Stromal cell of bone marrow (primary cell): Measurements from ENCODE around the gene SLC41A1.

Source experiments
- DNase-seq: peaks from one replicate; pipeline ENCODE4 v3.0.0-alpha.2; 2012; ENCODE audit warnings: low read depth

SLC41A1 gene

GRCh38 chr1:205822397-205822796 lies 9.4 kb upstream of the SLC41A1 start:
- no peak for DNase-seq

- no peak for DNase-seq
Observed at GRCh38 chr1:205817988-205818387, 5.0 kb upstream of the SLC41A1 start.

GRCh38 chr1:205817364-205817763 lies 4.4 kb upstream of the SLC41A1 start:
- no peak for DNase-seq

- peak; percentile 53 for DNase-seq
Observed at GRCh38 chr1:205813755-205814058, 709 bp upstream of the SLC41A1 start.

- peak; percentile 3 for DNase-seq
Observed at GRCh38 chr1:205812271-205812877, 624 bp downstream of the SLC41A1 start.

- peak; percentile 3 for DNase-seq
Observed at GRCh38 chr1:205811660-205812059, 1.3 kb downstream of the SLC41A1 start.

GRCh38 chr1:205810448-205811157 lies 2.4 kb downstream of the SLC41A1 start:
- DNase-seq, result no peak

GRCh38 chr1:205809942-205810345 lies 3.1 kb downstream of the SLC41A1 start:
- no peak for DNase-seq

GRCh38 chr1:205809469-205809868 lies 3.5 kb downstream of the SLC41A1 start:
- no peak for DNase-seq

- no peak for DNase-seq
Observed at GRCh38 chr1:205805082-205805711, 7.8 kb downstream of the SLC41A1 start.

GRCh38 chr1:205804605-205805004 lies 8.4 kb downstream of the SLC41A1 start:
- DNase-seq, result no peak

- no peak for DNase-seq
Observed at GRCh38 chr1:205803986-205804385, 9.0 kb downstream of the SLC41A1 start.

- no peak for DNase-seq
Observed at GRCh38 chr1:205802060-205802459, 10.9 kb downstream of the SLC41A1 start.

GRCh38 chr1:205800981-205801703 lies 11.9 kb downstream of the SLC41A1 start:
- DNase-seq, result no peak

- no peak for DNase-seq
Observed at GRCh38 chr1:205800427-205800826, 12.6 kb downstream of the SLC41A1 start.

GRCh38 chr1:205798577-205798976 lies 14.4 kb downstream of the SLC41A1 start:
- DNase-seq, result no peak

- DNase-seq, result no peak
Observed at GRCh38 chr1:205797168-205797567, 15.8 kb downstream of the SLC41A1 start.

GRCh38 chr1:205794011-205794730 lies 18.8 kb downstream of the SLC41A1 start:
- no peak for DNase-seq

GRCh38 chr1:205792961-205793673 lies 19.9 kb downstream of the SLC41A1 start:
- DNase-seq, result no peak

GRCh38 chr1:205792481-205792881 lies 20.5 kb downstream of the SLC41A1 start:
- DNase-seq, result no peak

- DNase-seq, result peak; percentile 40
Observed at GRCh38 chr1:205791568-205792180, 21.3 kb downstream of the SLC41A1 start.
